C4-2B (cell line): ENCODE data around the gene CLMP.
"Not testable (repeated sequence)": the region's sequence is repeated elsewhere in the genome, so short reads cannot be mapped to it uniquely, and the experiment has no call there.

Experiments
- H3K27ac ChIP-seq: fragments of 450-650 bp; 2 replicates; pipeline ENCODE4 v1.5.1; 2017
- CTCF ChIP-seq: fragments of 450-650 bp; conservative IDR thresholded peaks from 2 replicates; pipeline ENCODE4 v1.5.1; 2017; ENCODE audit warnings: mild to moderate bottlenecking
- ZFX ChIP-seq: fragments of 450-650 bp; IDR thresholded peaks from 2 replicates; pipeline ENCODE4 v1.6.1; 2017

Gene CLMP

GRCh38 chr11:123164732-123165450 is 30.2 kb downstream of the CLMP start:
- no peak for TF ChIP-seq CTCF
- no peak for TF ChIP-seq ZFX
- no peak overlapping the region for H3K27ac ChIP-seq

GRCh38 chr11:123163621-123164020 is 31.4 kb downstream of the CLMP start:
- H3K27ac ChIP-seq: no peak overlapping the region
- TF ChIP-seq ZFX (no peak), CTCF (peak; percentile 15; the same call in 1 of the 2 replicates)

- no peak overlapping the region for H3K27ac ChIP-seq
- no peak for TF ChIP-seq CTCF
Measured at GRCh38 chr11:123161376-123162030, 33.5 kb downstream of the CLMP start.

- H3K27ac ChIP-seq: no peak overlapping the region
- TF ChIP-seq CTCF (no peak), ZFX (no peak)
Measured at GRCh38 chr11:123159183-123159857, 35.7 kb downstream of the CLMP start.

- no peak for TF ChIP-seq ZFX
- TF ChIP-seq CTCF: no peak
- H3K27ac ChIP-seq: no peak overlapping the region
Measured at GRCh38 chr11:123158033-123159003, 36.7 kb downstream of the CLMP start.

- no peak overlapping the region for H3K27ac ChIP-seq
- TF ChIP-seq ZFX (no peak), CTCF (no peak)
Measured at GRCh38 chr11:123152951-123153350, 42.1 kb downstream of the CLMP start.

- H3K27ac ChIP-seq: not testable (repeated sequence)
Measured at GRCh38 chr11:123152346-123152745, 42.7 kb downstream of the CLMP start.
